OCI-LY7 (cell line): ENCODE results near the gene RAD51B. TPM values are rescaled to one million over a fixed set of nuclear protein-coding genes. Genes with fewer than 3 reads are reported as not detected.

ENCODE experiments used
- BruUV-seq: library from RNA; stranded (reverse); fragments of 400-500 nt; replicated peaks from 2 replicates; lab custom pipeline; 2021; lab: Mats Ljungman, UMichigan
- CTCF ChIA-PET: fragments of 300-600 bp; sonication (Branson Sonifier 250); formaldehyde crosslinking; loops from one replicate; lab custom pipeline; 2022; ENCODE audit warnings: antibody characterized with exemption; ENCODE audit not compliant: unreplicated experiment; lab: Charles Lee
- POLR2A ChIA-PET: fragments of 300-600 bp; sonication (Branson Sonifier 250); formaldehyde crosslinking; loops from one replicate; lab custom pipeline; 2022; ENCODE audit warnings: antibody characterized with exemption; lab: Charles Lee
- DNase-seq: peaks from one replicate; pipeline ENCODE4 v3.0.0-alpha.2; 2015; ENCODE audit warnings: low spot score
- H2AFZ ChIP-seq: fragments of 200-600 bp; sonication (generic), shearing (Covaris generic); 2 replicates; pipeline ENCODE4 v1.6.1; 2014; ENCODE audit warnings: mild to moderate bottlenecking, antibody characterized with exemption, low read length, moderate library complexity
- H3K27ac ChIP-seq: fragments of 200-600 bp; sonication (generic); 2 replicates; pipeline ENCODE4 v1.5.1; 2014; ENCODE audit warnings: mixed run types, low read depth, mild to moderate bottlenecking, moderate library complexity, low read length, inconsistent platforms; ENCODE audit not compliant: poor library complexity, severe bottlenecking
- H3K36me3 ChIP-seq: fragments of 200-600 bp; sonication (generic); 2 replicates; pipeline ENCODE4 v1.6.1; 2014; ENCODE audit warnings: mild to moderate bottlenecking, antibody characterized with exemption, low read length, moderate library complexity, mixed read lengths; ENCODE audit not compliant: insufficient read depth
- H3K4me1 ChIP-seq: fragments of 200-600 bp; sonication (generic); 2 replicates; pipeline ENCODE4 v1.5.1; 2014; ENCODE audit warnings: mild to moderate bottlenecking, low read length; ENCODE audit not compliant: insufficient read depth, poor library complexity, severe bottlenecking
- H3K4me2 ChIP-seq: fragments of 200-600 bp; sonication (generic); 2 replicates; pipeline ENCODE4 v1.6.1; 2014; ENCODE audit warnings: mild to moderate bottlenecking, low read length
- H3K4me3 ChIP-seq: fragments of 200-600 bp; sonication (generic); 2 replicates; pipeline ENCODE4 v1.5.1; 2014; ENCODE audit warnings: mild to moderate bottlenecking, low read depth, low read length; ENCODE audit not compliant: poor library complexity, severe bottlenecking
- H3K79me2 ChIP-seq: fragments of 200-600 bp; sonication (generic); 2 replicates; pipeline ENCODE4 v1.6.1; 2016; ENCODE audit warnings: low read depth, mild to moderate bottlenecking, low read length, moderate library complexity, mixed read lengths; ENCODE audit not compliant: insufficient read depth
- H3K9me2 ChIP-seq: fragments of 200-600 bp; sonication (generic); 2 replicates; pipeline ENCODE4 v1.6.1; 2016; ENCODE audit warnings: mild to moderate bottlenecking, low read length, mixed read lengths; ENCODE audit not compliant: insufficient read depth
- H3K9me3 ChIP-seq: fragments of 200-600 bp; sonication (generic); 2 replicates; pipeline ENCODE4 v1.6.1; 2014; ENCODE audit warnings: mild to moderate bottlenecking, mixed run types, low read length, mixed read lengths
- H4K20me1 ChIP-seq: fragments of 200-600 bp; sonication (generic); 2 replicates; pipeline ENCODE4 v1.6.1; 2014; ENCODE audit warnings: mild to moderate bottlenecking, antibody characterized with exemption, low read length, moderate library complexity, mixed read lengths; ENCODE audit not compliant: insufficient read depth
- CTCF ChIP-seq: fragments of 200-600 bp; sonication (generic); conservative IDR thresholded peaks from 2 replicates; pipeline ENCODE4 v1.5.1; 2014; ENCODE audit warnings: mild to moderate bottlenecking, antibody characterized with exemption, low read length, moderate library complexity, mixed read lengths
- EZH2phosphoT487 ChIP-seq: fragments of 200-600 bp; sonication (generic); IDR thresholded peaks from 2 replicates; pipeline ENCODE4 v1.6.1; 2018; ENCODE audit warnings: low read depth, borderline replicate concordance, mild to moderate bottlenecking, mixed run types, antibody characterized with exemption, low read length, moderate library complexity, mixed read lengths
- intact Hi-C: fragments of 100-400 bp; cut with micrococcal nuclease; formaldehyde crosslinking; loops from one replicate; pipeline ENCODE4 v1.10.0; 2022; ENCODE audit not compliant: unreplicated experiment
- total RNA-seq, 2 experiments: library from RNA; depleted of rRNA in 1 of 2; stranded (reverse); fragments of >200 nt in 1 of 2; shearing (Covaris generic) in 1 of 2; gene quantifications; 2 replicates each; pipeline ENCODE4 v1.2.3, GENCODE V29; 2014 to 2022

Gene RAD51B
- total RNA-seq, 2 experiments from 2014 or later: 41.4 to 89.9 TPM

GRCh38 chr14:67977434-67978034, 158.0 kb downstream of the RAD51B start:
- CTCF ChIA-PET: no interaction called here

GRCh38 chr14:67978749-67979148, 159.2 kb downstream of the RAD51B start:
- Histone ChIP-seq H3K27ac (no peak overlapping the region), H4K20me1 (no peaks in the 10 kb centered on the region), H3K9me2 (no peaks in the 10 kb centered on the region), H2AFZ (no peak overlapping the region), H3K36me3 (no peaks in the 10 kb centered on the region), H3K4me1 (no peaks in the 10 kb centered on the region), H3K4me3 (no peak overlapping the region), H3K9me3 (no peaks in the 10 kb centered on the region), H3K79me2 (no peaks in the 10 kb centered on the region), H3K4me2 (no peak overlapping the region)
- TF ChIP-seq CTCF (no peak), EZH2phosphoT487 (no peak)
- BruUV-seq: no TSS peak
- intact Hi-C loops: no loop called here
- CTCF ChIA-PET: no interaction called here
- no peak for DNase-seq
- POLR2A ChIA-PET: interaction anchor here (0.8 kb wide), 1 partner anchor 9 kb away, joined by 3 read pairs; no protein-coding TSS in a partner anchor

More at GRCh38 chr14:67977434-67978034, 158.0 kb downstream of the RAD51B start:
- Histone ChIP-seq H3K9me3 (no peaks in the 10 kb centered on the region), H3K4me2 (no peak overlapping the region), H3K4me1 (no peaks in the 10 kb centered on the region), H2AFZ (no peak overlapping the region), H3K36me3 (no peaks in the 10 kb centered on the region), H3K79me2 (no peaks in the 10 kb centered on the region), H3K27ac (no peak overlapping the region), H3K4me3 (no peak overlapping the region), H3K9me2 (no peaks in the 10 kb centered on the region), H4K20me1 (no peaks in the 10 kb centered on the region)
- intact Hi-C loops: no loop called here
- TF ChIP-seq CTCF (no peak), EZH2phosphoT487 (no peak)
- no TSS peak for BruUV-seq
- DNase-seq: no peak
- POLR2A ChIA-PET: interaction anchor here (0.6 kb wide), 1 partner anchor 265 kb away, joined by 3 read pairs; no protein-coding TSS in a partner anchor
